Measurements from ENCODE around the gene FNTB.

GRCh38 chr14:65006261-65006721 is 19.6 kb downstream of the FNTB start:
- TF ChIP-seq SMAD3 (CRISPR knock-in tag; IDR thresholded peaks at IDR 0.05; ENCODE audit: borderline replicate concordance) (no peak), CBFB (CRISPR knock-in tag; IDR thresholded peaks at IDR 0.05; ENCODE audit: low read depth) (no peak), ZNF281 (CRISPR knock-in tag; IDR thresholded peaks at IDR 0.05) (no peak), CREB1 (CRISPR knock-in tag; IDR thresholded peaks at IDR 0.05) (no peak), AR (CRISPR knock-in tag; IDR thresholded peaks at IDR 0.05) (no peak), JUN (CRISPR knock-in tag; IDR thresholded peaks at IDR 0.05) (no peak)
